Activated T-cell treated with anti-CD3 and anti-CD28 coated beads for 24 hours (primary cell): ENCODE data around the gene PGF.

Source experiments
- DNase-seq: peaks from one replicate; pipeline ENCODE4 v3.0.0-alpha.2; 2020; ENCODE audit warnings: low read depth

PGF gene

GRCh38 chr14:74956280-74957072 is 1.1 kb upstream of the PGF start:
- no peak for DNase-seq

GRCh38 chr14:74956027-74956279 is 556 bp upstream of the PGF start:
- DNase-seq = no peak

GRCh38 chr14:74954947-74955228 is 509 bp downstream of the PGF start:
- DNase-seq = no peak

GRCh38 chr14:74954232-74954946 is 1.0 kb downstream of the PGF start:
- DNase-seq = no peak

- DNase-seq = no peak
Measured at GRCh38 chr14:74953686-74954085, 1.7 kb downstream of the PGF start.

- DNase-seq = no peak
Measured at GRCh38 chr14:74952697-74953484, 2.5 kb downstream of the PGF start.

GRCh38 chr14:74952180-74952665 is 3.2 kb downstream of the PGF start:
- DNase-seq = no peak

GRCh38 chr14:74951443-74952179 is 3.8 kb downstream of the PGF start:
- no peak for DNase-seq

GRCh38 chr14:74950795-74951442 is 4.5 kb downstream of the PGF start:
- no peak for DNase-seq

- no peak for DNase-seq
Measured at GRCh38 chr14:74949859-74950573, 5.4 kb downstream of the PGF start.

GRCh38 chr14:74949191-74949601 is 6.2 kb downstream of the PGF start:
- no peak for DNase-seq

GRCh38 chr14:74948228-74949175 is 6.9 kb downstream of the PGF start:
- no peak for DNase-seq

GRCh38 chr14:74947353-74948227 is 7.8 kb downstream of the PGF start:
- DNase-seq = no peak

- DNase-seq = no peak
Measured at GRCh38 chr14:74946659-74947281, 8.6 kb downstream of the PGF start.

GRCh38 chr14:74945852-74946658 is 9.3 kb downstream of the PGF start:
- peak; percentile 66 for DNase-seq

- DNase-seq = no peak
Measured at GRCh38 chr14:74945261-74945851, 10.0 kb downstream of the PGF start.

- no peak for DNase-seq
Measured at GRCh38 chr14:74942608-74943007, 12.8 kb downstream of the PGF start.
